Hepatocyte (in vitro differentiated cells): ENCODE measurements around the gene NR2F6. TPM values are rescaled to one million over a fixed set of nuclear protein-coding genes. Genes with fewer than 3 reads are reported as not detected.
A peak's percentile ranks its signal among the peaks of the same experiment; 100 is the strongest.

Experiments used
- DNase-seq: peaks from one replicate; pipeline ENCODE4 v3.0.0-alpha.2; 2016; ENCODE audit warnings: low spot score
- H2AFZ ChIP-seq: fragments of 200-600 bp; sonication (generic); 2 replicates; pipeline ENCODE4 v1.6.0; 2016; ENCODE audit warnings: antibody characterized with exemption, mild to moderate bottlenecking
- H3K27ac ChIP-seq: fragments of 200-600 bp; sonication (generic); 2 replicates; pipeline ENCODE4 v1.5.1; 2016; ENCODE audit warnings: mild to moderate bottlenecking
- H3K27me3 ChIP-seq: fragments of 200-600 bp; sonication (generic); 2 replicates; pipeline ENCODE4 v1.6.1; 2016
- H3K36me3 ChIP-seq: fragments of 200-600 bp; sonication (generic); replicated peaks from 2 replicates; pipeline ENCODE4 v1.5.1; 2016; ENCODE audit warnings: low read depth; ENCODE audit not compliant: insufficient read depth
- H3K4me1 ChIP-seq: fragments of 200-600 bp; sonication (generic); 2 replicates; pipeline ENCODE4 v1.5.1; 2016; ENCODE audit warnings: mild to moderate bottlenecking, moderate library complexity; ENCODE audit not compliant: insufficient read depth
- H3K4me2 ChIP-seq: fragments of 200-600 bp; sonication (generic); 2 replicates; pipeline ENCODE4 v1.6.0; 2016
- H3K4me3 ChIP-seq: fragments of 200-600 bp; sonication (generic); 2 replicates; pipeline ENCODE4 v1.5.1; 2016; ENCODE audit warnings: mild to moderate bottlenecking
- H3K79me2 ChIP-seq: fragments of 200-600 bp; sonication (generic); 2 replicates; pipeline ENCODE4 v1.6.0; 2017; ENCODE audit warnings: mild to moderate bottlenecking
- H3K9me2 ChIP-seq: fragments of 200-600 bp; sonication (generic); replicated peaks from 2 replicates; pipeline ENCODE4 v1.6.0; 2017; ENCODE audit warnings: mild to moderate bottlenecking; ENCODE audit not compliant: insufficient read depth
- H3K9me3 ChIP-seq: fragments of 200-600 bp; sonication (generic); 2 replicates; pipeline ENCODE4 v1.5.1; 2016; ENCODE audit warnings: low read depth, mild to moderate bottlenecking
- H4K20me1 ChIP-seq: fragments of 200-600 bp; sonication (generic); 2 replicates; pipeline ENCODE4 v1.6.0; 2016; ENCODE audit warnings: mild to moderate bottlenecking; ENCODE audit not compliant: insufficient read depth, poor library complexity, severe bottlenecking
- CTCF ChIP-seq: fragments of 200-600 bp; sonication (generic); IDR thresholded peaks from 2 replicates; pipeline ENCODE4 v1.5.1; 2016; ENCODE audit warnings: antibody characterized with exemption, mild to moderate bottlenecking; ENCODE audit not compliant: poor library complexity
- EZH2 ChIP-seq: fragments of 200-600 bp; sonication (generic); IDR thresholded peaks from 2 replicates; pipeline ENCODE4 v1.6.1; 2016; ENCODE audit warnings: antibody characterized with exemption, mild to moderate bottlenecking, borderline replicate concordance
- EZH2phosphoT487 ChIP-seq: fragments of 200-600 bp; sonication (generic); IDR thresholded peaks from one replicate; pipeline ENCODE4 v1.6.1; 2018; ENCODE audit warnings: antibody characterized with exemption, mild to moderate bottlenecking, low read depth, moderate library complexity; ENCODE audit not compliant: unreplicated experiment, severe bottlenecking
- WGBS: methylation state at CpG from one replicate; pipeline ENCODE4 v1.1.6; 2016; ENCODE audit warnings: low lambda C conversion rate; ENCODE audit errors: missing lambda C conversion rate; 5-methylcytosine and 5-hydroxymethylcytosine counted together
- polyA plus RNA-seq: library from polyadenylated mRNA; unstranded; fragments of >200 nt; fragmentation: Nextera tagmentation; extraction: Ambion mirVana; gene quantifications from 2 replicates; pipeline ENCODE4 v1.2.1, GENCODE V29; 2016
- total RNA-seq: library from RNA; depleted of rRNA; stranded (reverse); fragments of >200 nt; gene quantifications from 2 replicates; pipeline ENCODE4 v1.2.3, GENCODE V29; 2014

NR2F6 gene
- total and polyA plus RNA-seq, 2 experiments from 2014 or later: 116 to 169 TPM

- no peaks in the 10 kb centered on the region for H4K20me1 ChIP-seq
- no peak overlapping the region for H3K4me2 ChIP-seq
- H3K9me3 ChIP-seq: no peaks in the 10 kb centered on the region
- WGBS: 89% methylated on average over 10 of the region's 10 CpGs
- no peak overlapping the region for H2AFZ ChIP-seq
- no peaks in the 10 kb centered on the region for H3K79me2 ChIP-seq
- H3K9me2 ChIP-seq: no peaks in the 10 kb centered on the region
- no peaks in the 10 kb centered on the region for H3K27me3 ChIP-seq
- TF ChIP-seq CTCF (no peak), EZH2phosphoT487 (no peak), EZH2 (no peak)
- no peak for DNase-seq
- H3K27ac ChIP-seq: no peak overlapping the region
- no peaks in the 10 kb centered on the region for H3K36me3 ChIP-seq
- no peak overlapping the region for H3K4me3 ChIP-seq
- H3K4me1 ChIP-seq: no peaks in the 10 kb centered on the region
Observed at GRCh38 chr19:17254636-17255035, 8.9 kb upstream of the NR2F6 start.

- Histone ChIP-seq H3K27me3 (no peaks in the 10 kb centered on the region), H2AFZ (no peak overlapping the region), H3K79me2 (peaks cover 3% of the 10 kb centered on the region), H3K4me3 (no peak overlapping the region), H3K4me2 (no peak overlapping the region), H3K36me3 (no peaks in the 10 kb centered on the region), H3K27ac (peak overlapping the region; percentile 85), H3K9me3 (no peaks in the 10 kb centered on the region), H3K4me1 (peaks cover 28% of the 10 kb centered on the region), H3K9me2 (no peaks in the 10 kb centered on the region), H4K20me1 (no peaks in the 10 kb centered on the region)
- TF ChIP-seq CTCF (no peak), EZH2phosphoT487 (no peak), EZH2 (no peak)
- WGBS: 94% methylated on average over 15 of the region's 15 CpGs
- DNase-seq: no peak
Observed at GRCh38 chr19:17249887-17250548, 4.3 kb upstream of the NR2F6 start.

GRCh38 chr19:17248011-17248776, 2.5 kb upstream of the NR2F6 start:
- H3K9me3 ChIP-seq: no peaks in the 10 kb centered on the region
- H3K79me2 ChIP-seq: peaks cover 21% of the 10 kb centered on the region
- no peaks in the 10 kb centered on the region for H3K9me2 ChIP-seq
- DNase-seq: no peak
- H3K27ac ChIP-seq: peak overlapping the region; percentile 95
- H3K4me3 ChIP-seq: no peak overlapping the region
- H3K4me2 ChIP-seq: peak overlapping the region; percentile 90
- 52% methylated on average over 21 of the region's 21 CpGs for WGBS
- peaks cover 33% of the 10 kb centered on the region for H3K4me1 ChIP-seq
- H4K20me1 ChIP-seq: peaks cover 8% of the 10 kb centered on the region
- no peaks in the 10 kb centered on the region for H3K27me3 ChIP-seq
- H2AFZ ChIP-seq: no peak overlapping the region
- H3K36me3 ChIP-seq: no peaks in the 10 kb centered on the region
- TF ChIP-seq EZH2phosphoT487 (no peak), CTCF (no peak), EZH2 (no peak)
